Ectodermal cell (in vitro differentiated cells): ENCODE measurements around the gene CMPK1. TPM values are rescaled to one million over a fixed set of nuclear protein-coding genes. Genes with fewer than 3 reads are reported as not detected.
"Not testable (repeated sequence)": the region's sequence is repeated elsewhere in the genome, so short reads cannot be mapped to it uniquely, and the experiment has no call there.

Source experiments
- H3K27ac ChIP-seq: 2 replicates; pipeline ENCODE4 v1.7.0; 2013; ENCODE audit warnings: mild to moderate bottlenecking, low read depth, low read length; ENCODE audit not compliant: insufficient read depth, poor library complexity, severe bottlenecking
- H3K27me3 ChIP-seq: 2 replicates; pipeline ENCODE4 v1.7.0; 2013; ENCODE audit warnings: mild to moderate bottlenecking, low read length; ENCODE audit not compliant: insufficient read depth, control insufficient read depth, poor library complexity, severe bottlenecking
- H3K36me3 ChIP-seq: one replicate; pipeline ENCODE4 v1.7.0; 2013; ENCODE audit warnings: low read length; ENCODE audit not compliant: control insufficient read depth, insufficient read depth
- H3K4me1 ChIP-seq: one replicate; pipeline ENCODE4 v1.7.0; 2013; ENCODE audit warnings: low read length; ENCODE audit not compliant: control insufficient read depth, insufficient read depth
- H3K4me3 ChIP-seq: 2 replicates; pipeline ENCODE4 v1.7.0; 2013; ENCODE audit warnings: low read depth, low read length, control low read depth; ENCODE audit not compliant: insufficient read depth
- H3K9me3 ChIP-seq: 2 replicates; pipeline ENCODE4 v1.7.0; 2013; ENCODE audit warnings: mild to moderate bottlenecking, low read length, moderate library complexity; ENCODE audit not compliant: control insufficient read depth
- WGBS, 2 experiments: methylation state at CpG; one replicate each; pipeline ENCODE4 v1.1.7; 2013; ENCODE audit warnings: missing lambda C conversion rate in 2 of 2; 5-methylcytosine and 5-hydroxymethylcytosine counted together
- polyA plus RNA-seq, 4 experiments: library from polyadenylated mRNA; stranded (reverse); fragments of 50-300 nt; gene quantifications; one replicate each; pipeline ENCODE4 v1.2.3, GENCODE V29; 2013

CMPK1 gene
- 38.7 TPM for polyA plus RNA-seq (2013, experiment 1 of 4)
- polyA plus RNA-seq (2013, experiment 2 of 4), result 43.2 TPM
- 30.9 TPM for polyA plus RNA-seq (2013, experiment 3 of 4)
- polyA plus RNA-seq (2013, experiment 4 of 4), result 34.3 TPM

DNA sequence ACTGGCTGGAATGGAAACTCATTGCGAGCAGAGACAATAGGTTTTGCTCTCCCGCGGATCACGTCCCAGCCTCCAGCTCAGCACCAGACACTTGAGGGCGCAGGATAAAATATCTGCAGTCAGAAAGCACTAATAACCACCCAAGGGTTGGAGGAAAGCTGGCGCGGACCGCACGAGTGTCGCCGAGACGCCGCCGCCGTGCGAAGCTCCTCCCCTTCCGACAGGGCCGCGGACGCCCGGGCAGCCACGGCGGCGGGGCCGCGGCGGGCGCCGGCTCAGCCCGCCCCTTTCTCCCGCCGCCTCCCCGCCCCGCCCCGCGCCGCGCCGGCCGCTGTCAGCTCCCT lies at the start of gene CMPK1:
Gene CMPK1, plus strand, starts transcription at position 213 of the 344 bp plus-strand sequence. CDS start 156 bp downstream, outside the sequence.
- H3K4me3 ChIP-seq, result peak within 1 kb of the TSS; percentile 57
- H3K27me3 ChIP-seq, result no peaks in the 10 kb centered on the region
- no peaks in the 10 kb centered on the region for H3K9me3 ChIP-seq
- no peaks in the 10 kb centered on the region for H3K36me3 ChIP-seq
- WGBS, 2 experiments, result 0% methylated on average over 40 of the region's 40 CpGs
- peak within 1 kb of the TSS; percentile 93 for H3K27ac ChIP-seq
- peaks cover 14% of the 10 kb centered on the region for H3K4me1 ChIP-seq

- H3K9me3 ChIP-seq, H3K27ac ChIP-seq, H3K4me3 ChIP-seq, H3K4me1 ChIP-seq, H3K27me3 ChIP-seq: not testable (repeated sequence)
- H3K36me3 ChIP-seq, result peaks cover 20% of the 10 kb centered on the region
- 93 to 96% methylated on average over 2 of the region's 4 CpGs for WGBS, 2 experiments
These were observed 45.5 kb upstream of the CMPK1 start for GRCh38 chr1:47288116-47288515.

- H3K27me3 ChIP-seq, H3K4me1 ChIP-seq, H3K4me3 ChIP-seq, H3K27ac ChIP-seq, H3K9me3 ChIP-seq: not testable (repeated sequence)
- peaks cover 20% of the 10 kb centered on the region for H3K36me3 ChIP-seq
- whole genome bisulfite sequencing, 2 experiments, result 93 to 96% methylated on average over 6 of the region's 6 CpGs
These were observed 38.7 kb upstream of the CMPK1 start for GRCh38 chr1:47294863-47295262.

- Histone ChIP-seq H3K27ac (no peak overlapping the region), H3K9me3 (no peaks in the 10 kb centered on the region), H3K4me1 (no peaks in the 10 kb centered on the region), H3K27me3 (no peaks in the 10 kb centered on the region), H3K4me3 (no peak overlapping the region), H3K36me3 (peaks cover 17% of the 10 kb centered on the region)
- WGBS, 2 experiments, result 92% methylated on average over 2 of the region's 2 CpGs; no CpG with 5 or more reads in 1 of the 2 experiments
These were observed 38.0 kb upstream of the CMPK1 start for GRCh38 chr1:47295579-47295978.

GRCh38 chr1:47298025-47298699 lies 35.4 kb upstream of the CMPK1 start:
- no peak overlapping the region for H3K27ac ChIP-seq
- peaks cover 32% of the 10 kb centered on the region for H3K36me3 ChIP-seq
- H3K9me3 ChIP-seq, result no peaks in the 10 kb centered on the region
- no peaks in the 10 kb centered on the region for H3K27me3 ChIP-seq
- no peak overlapping the region for H3K4me3 ChIP-seq
- no peaks in the 10 kb centered on the region for H3K4me1 ChIP-seq

- H3K27me3 ChIP-seq, result no peaks in the 10 kb centered on the region
- no peaks in the 10 kb centered on the region for H3K4me1 ChIP-seq
- H3K9me3 ChIP-seq, result no peaks in the 10 kb centered on the region
- 97 to 100% methylated on average over 1 of the region's 2 CpGs for WGBS, 2 experiments
- H3K27ac ChIP-seq, result no peak overlapping the region
- peaks cover 46% of the 10 kb centered on the region for H3K36me3 ChIP-seq
- no peak overlapping the region for H3K4me3 ChIP-seq
These were observed 31.1 kb upstream of the CMPK1 start for GRCh38 chr1:47302472-47302871.

GRCh38 chr1:47309427-47309826 lies 24.2 kb upstream of the CMPK1 start:
- Histone ChIP-seq H3K36me3 (peaks cover 15% of the 10 kb centered on the region), H3K27me3 (no peaks in the 10 kb centered on the region), H3K27ac (no peak overlapping the region), H3K9me3 (no peaks in the 10 kb centered on the region), H3K4me1 (no peaks in the 10 kb centered on the region), H3K4me3 (no peak overlapping the region)
- WGBS, 2 experiments, result 88 to 95% methylated on average over 4 of the region's 4 CpGs

GRCh38 chr1:47313915-47314664 lies 19.5 kb upstream of the CMPK1 start, which contains the start of gene STIL:
Gene STIL, minus strand, starts transcription at chr1:47314147. Its CDS starts 3,828 bp downstream, at chr1:47310319.
- H3K27ac ChIP-seq, result peak within 1 kb of the TSS; percentile 67
- no peaks in the 10 kb centered on the region for H3K27me3 ChIP-seq
- WGBS, 2 experiments, result 0% methylated on average over 54 of the region's 54 CpGs
- no peaks in the 10 kb centered on the region for H3K4me1 ChIP-seq
- peak within 1 kb of the TSS; percentile 62 for H3K4me3 ChIP-seq
- H3K36me3 ChIP-seq, result peaks cover 3% of the 10 kb centered on the region
- no peaks in the 10 kb centered on the region for H3K9me3 ChIP-seq

DNA sequence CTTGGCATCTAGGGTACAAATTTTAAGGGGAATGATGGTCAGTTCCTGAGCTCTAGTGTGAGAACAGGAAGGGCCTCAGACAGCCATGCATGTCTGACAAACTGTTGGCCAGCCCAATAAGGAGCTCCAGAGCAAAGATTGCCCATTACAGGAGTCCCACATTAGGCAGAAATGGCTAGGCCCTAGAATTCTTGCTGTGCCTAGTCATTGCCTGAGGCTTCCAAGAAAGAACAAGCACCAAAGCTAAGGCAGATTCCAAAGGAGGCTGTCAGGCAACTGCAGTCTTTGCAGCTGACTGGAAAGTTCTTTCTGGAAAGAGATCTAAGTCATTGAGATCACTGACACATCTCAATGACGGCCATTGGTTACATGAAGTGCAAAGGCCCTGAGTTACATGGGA lies 15.7 kb upstream of the CMPK1 start:
- 97 to 98% methylated on average over 1 of the region's 1 CpG for WGBS, 2 experiments
- Histone ChIP-seq H3K27me3 (no peaks in the 10 kb centered on the region), H3K9me3 (no peaks in the 10 kb centered on the region), H3K4me3 (no peak overlapping the region), H3K27ac (no peak overlapping the region), H3K4me1 (no peaks in the 10 kb centered on the region), H3K36me3 (no peaks in the 10 kb centered on the region)

DNA sequence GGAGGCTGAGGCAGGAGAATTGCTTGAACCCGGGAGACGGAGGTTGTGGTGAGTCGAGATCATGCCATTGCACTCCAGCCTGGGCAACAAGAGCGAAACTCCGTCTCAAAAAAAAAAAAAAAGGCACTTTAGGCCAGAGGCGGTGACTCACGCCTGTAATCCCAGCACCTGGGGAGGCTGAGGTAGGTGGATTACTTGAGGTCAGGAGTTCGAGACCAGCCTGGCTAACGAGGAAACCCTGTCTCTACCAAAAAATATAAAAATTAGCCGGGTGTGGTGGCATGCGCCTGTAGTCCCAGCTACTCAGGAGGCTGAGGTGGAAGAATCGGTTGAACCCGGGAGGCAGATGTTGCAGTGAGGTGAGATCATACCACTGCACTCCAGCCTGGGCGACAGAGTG lies 13.6 kb upstream of the CMPK1 start:
- 90 to 94% methylated on average over 14 of the region's 14 CpGs for WGBS, 2 experiments
- not testable (repeated sequence) for H3K4me3 ChIP-seq, H3K9me3 ChIP-seq, H3K36me3 ChIP-seq, H3K27ac ChIP-seq, H3K27me3 ChIP-seq, H3K4me1 ChIP-seq
